ENCODE data around the gene CERK. TPM values are rescaled to one million over a fixed set of nuclear protein-coding genes. Genes with fewer than 3 reads are reported as not detected.

The CERK gene
- total RNA-seq, 1 donor from 2014 or later, result 13.0 TPM

DNA sequence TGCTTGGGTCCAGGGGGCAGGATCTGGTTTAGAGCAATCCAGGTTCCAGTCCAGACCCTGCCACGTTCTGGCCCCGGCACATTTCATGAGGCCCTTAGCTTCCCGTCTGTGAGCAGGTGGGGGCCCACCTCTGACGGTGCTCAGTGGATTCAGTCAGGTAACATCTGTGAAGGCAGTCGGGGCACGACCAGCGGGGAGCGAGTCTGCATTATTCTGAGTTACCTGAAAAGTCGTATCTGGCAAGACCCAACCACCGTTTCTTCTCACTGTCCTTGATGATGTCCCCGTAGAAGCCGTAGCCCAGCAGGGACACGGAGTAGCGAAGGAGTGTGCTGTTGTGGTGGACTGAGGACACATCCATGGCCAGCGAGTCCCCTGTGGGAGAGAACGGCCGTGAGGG lies 39.0 kb downstream of the CERK start:
- DNase-seq (ENCODE audit: low spot score), result no peak

DNA sequence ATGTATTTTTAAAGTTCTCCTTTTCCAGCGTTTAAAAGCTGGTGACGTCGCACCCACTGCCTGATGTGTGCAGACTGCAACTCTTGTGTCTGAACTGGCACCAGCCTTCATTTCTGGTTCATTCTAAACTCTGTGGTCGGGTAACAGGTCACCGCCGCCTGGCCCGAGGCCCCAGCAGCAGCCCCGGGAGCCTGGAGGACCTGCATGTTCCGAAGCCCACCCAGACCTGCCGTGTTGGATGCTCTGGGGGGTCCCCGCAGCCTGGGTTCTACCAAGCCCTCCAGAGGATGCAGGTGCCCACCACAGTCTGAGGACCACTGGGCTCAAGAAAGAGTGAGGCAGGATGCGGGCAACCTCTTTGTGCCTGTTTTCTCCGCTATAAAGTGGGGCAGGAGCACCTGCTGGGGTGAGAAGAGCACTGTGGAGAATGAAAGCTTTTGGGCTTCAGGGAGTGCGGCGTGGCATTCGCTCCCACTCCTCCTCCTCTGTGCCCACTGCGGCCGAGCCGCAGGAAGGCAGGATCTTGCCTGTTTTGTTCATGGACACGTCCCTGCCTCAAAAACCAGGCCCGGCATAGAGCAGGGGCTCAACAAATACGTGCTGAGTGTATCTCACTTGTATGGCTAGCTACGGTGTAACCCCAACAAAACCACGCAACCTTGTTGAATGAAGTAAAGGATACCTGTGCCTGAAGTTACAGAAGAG lies 40.1 kb downstream of the CERK start:
- DNase-seq (ENCODE audit: low spot score), result no peak

DNA sequence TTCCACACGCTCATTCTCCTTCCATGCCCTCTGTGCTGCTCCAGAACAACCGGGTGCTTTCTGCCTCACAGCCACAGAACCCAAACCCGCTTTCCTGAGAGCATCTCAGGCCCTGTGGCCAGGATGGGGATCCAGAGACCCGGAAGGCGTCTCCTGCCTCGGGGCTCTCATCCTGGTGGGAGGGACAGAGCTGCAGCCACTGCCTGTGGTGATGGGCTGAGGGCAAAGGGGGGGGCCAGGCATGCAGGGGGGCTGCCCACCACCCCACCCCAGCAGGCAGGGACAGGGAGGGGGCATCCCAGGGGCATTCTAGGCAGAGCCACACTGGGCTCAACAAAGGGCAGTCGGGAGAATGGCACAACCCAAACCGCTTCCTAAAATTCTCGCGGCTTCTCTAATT lies 41.4 kb downstream of the CERK start:
- no peak for DNase-seq (ENCODE audit: low spot score)

DNA sequence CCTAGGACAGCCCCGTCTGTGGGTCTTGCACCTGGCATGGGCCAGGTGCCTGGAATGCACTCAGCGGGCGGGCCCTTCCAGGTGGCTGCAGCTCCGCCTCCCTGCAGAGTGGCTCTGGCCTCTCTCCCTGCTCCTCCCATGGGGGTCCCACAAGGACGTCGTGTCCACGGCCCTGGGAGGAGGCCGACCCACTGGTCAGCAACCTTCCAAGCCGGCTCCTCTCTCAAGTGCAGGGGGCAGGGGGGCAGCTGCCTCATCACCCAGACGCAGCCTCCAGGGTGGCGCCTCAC lies 41.9 kb downstream of the CERK start:
- no peak for DNase-seq (ENCODE audit: low spot score)

DNA sequence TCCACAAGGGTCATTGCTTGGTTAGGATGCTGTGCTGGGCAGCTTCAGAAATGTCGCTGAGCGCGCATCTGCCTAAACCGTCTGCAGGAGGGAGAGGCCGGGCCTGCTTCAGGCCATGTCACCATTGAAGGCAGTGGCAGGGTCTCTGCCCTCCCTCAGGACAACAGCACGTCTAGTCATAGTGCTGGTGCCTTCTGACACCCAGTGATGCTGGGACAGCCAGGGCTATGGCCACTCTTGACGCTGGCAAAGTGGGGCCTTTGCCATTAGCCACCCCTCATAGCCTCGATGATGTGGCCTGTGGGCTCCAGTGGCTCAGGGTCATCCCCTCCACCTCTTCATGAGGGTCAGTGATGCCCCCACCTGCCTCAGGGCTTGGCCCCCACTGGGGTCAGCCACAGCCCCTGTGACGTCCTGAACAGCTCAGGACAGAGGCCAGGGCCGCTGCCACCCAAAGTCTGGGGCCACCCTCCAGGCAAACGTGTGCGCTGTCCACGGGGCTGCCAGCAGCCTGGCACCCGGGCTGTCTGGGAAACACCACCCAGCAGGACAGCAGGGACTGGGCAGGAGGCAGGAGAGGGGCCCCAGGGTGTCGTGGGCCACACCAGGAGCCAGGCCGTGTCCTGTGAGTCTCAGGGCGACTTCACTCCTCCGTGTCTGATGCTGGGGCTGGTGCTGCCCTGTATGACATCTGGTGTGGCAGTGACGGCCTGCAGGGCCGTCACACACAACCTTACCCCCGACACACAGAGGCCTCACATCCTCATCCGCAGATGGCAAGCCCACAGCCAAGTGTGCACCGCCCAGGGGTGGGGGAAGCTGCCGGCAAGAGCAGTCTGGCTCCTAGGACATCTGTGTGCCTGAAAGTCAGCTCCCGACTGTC lies 42.5 kb downstream of the CERK start:
- DNase-seq (ENCODE audit: low spot score), result no peak

- DNase-seq (ENCODE audit: low spot score), result no peak
Observed at GRCh38 chr22:46694416-46695170, 43.5 kb downstream of the CERK start.

- no peak for DNase-seq (ENCODE audit: low spot score)
Observed at GRCh38 chr22:46693634-46694415, 44.2 kb downstream of the CERK start.

- no peak for DNase-seq (ENCODE audit: low spot score)
Observed at GRCh38 chr22:46691571-46691970, 46.5 kb downstream of the CERK start.

- no peak for DNase-seq (ENCODE audit: low spot score)
Observed at GRCh38 chr22:46690146-46690545, 47.9 kb downstream of the CERK start.

DNA sequence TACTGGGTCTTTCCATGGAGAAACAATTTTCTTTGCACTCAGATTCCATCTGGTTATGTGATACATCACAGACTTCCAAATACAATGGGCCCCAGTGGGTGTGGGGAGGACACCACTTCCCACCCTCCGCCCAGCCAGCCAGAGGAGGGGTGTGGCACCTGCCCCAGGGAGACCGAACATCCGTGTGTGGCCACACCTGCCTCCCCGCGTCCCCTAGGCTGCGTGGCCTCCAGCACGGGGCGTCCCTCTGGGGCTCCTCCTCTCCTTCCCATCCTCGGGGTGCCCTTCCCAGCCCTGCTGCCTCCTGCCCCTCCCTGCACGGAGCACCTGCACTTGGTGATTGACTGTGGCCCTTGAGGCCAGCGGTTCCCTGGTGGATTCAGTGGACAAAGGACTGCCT lies 49.1 kb downstream of the CERK start:
- no peak for DNase-seq (ENCODE audit: low spot score)

DNA sequence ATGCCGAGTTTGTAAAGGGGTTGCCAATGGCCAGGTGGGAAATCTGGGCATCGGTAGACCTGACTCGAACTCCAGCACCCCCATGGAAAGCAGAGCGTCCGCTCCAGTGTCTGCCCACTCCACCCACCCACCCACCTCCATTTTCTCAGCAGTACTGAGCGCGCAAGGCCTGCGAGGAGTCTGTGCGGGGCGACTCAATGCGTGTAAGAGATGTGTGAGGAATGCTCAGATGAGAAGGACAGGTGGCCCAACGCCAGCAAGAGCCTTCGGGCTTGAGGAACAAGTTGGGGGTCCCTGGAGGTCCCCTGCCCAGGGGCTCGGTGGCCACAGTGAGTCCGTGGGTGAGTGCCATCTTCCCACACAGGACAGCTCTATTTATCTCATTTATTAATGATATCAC lies 50.6 kb downstream of the CERK start:
- no peak for DNase-seq (ENCODE audit: low spot score)

DNA sequence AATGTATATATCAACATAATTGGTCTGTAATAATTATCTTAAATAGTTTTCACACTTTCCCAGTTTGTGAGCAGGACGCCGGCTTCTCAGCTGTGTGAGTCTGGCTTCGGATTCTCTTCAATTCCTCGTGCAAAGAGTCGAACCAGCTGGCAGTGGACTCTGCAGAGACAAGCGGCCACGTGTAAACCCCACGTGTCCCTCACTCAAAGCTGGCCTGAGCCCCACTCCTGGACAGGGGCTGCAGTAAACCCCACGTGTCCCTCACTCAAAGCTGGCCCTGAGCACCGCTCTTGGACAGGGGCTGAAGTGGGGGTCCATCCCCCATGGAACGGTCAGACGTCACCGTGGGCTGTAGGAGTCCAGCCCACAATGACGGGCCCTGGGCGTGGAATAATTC lies 51.0 kb downstream of the CERK start:
- DNase-seq (ENCODE audit: low spot score), result no peak

GRCh38 chr22:46686221-46687047 lies 51.6 kb downstream of the CERK start:
- no peak for DNase-seq (ENCODE audit: low spot score)

GRCh38 chr22:46684706-46685105 lies 53.3 kb downstream of the CERK start:
- no peak for DNase-seq (ENCODE audit: low spot score)

- no peak for DNase-seq (ENCODE audit: low spot score)
Observed at GRCh38 chr22:46682011-46682731, 55.9 kb downstream of the CERK start.

- DNase-seq (ENCODE audit: low spot score), result no peak
Observed at GRCh38 chr22:46681010-46681409, 57.0 kb downstream of the CERK start.

DNA sequence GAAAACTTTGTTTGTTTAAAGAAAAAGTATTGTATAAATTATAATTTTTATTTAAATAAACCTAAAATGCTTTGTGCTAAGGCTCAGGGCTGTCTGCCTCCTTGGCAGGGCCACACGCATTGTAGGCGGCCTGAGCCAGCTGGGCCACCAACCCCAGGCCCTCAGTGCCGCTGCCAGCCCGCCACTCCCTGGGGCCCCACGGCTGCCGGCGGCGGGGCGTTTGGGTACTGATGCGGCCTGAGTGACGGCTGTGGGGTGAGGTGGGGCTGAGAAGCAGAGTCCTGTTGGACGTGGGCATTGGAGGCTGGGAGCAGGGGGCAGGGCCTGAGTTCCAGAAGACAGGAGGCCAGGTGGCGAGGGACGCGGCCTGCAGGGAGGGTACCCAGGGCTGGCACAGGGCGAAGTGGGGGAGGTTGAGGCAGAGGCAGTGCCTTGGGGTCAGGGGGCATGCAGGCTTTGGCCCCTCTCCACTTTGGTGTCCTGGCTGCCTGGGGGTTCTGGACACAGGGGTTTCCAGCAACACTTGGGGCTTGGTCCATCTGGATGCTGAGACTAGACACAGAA lies 58.3 kb downstream of the CERK start:
- DNase-seq (ENCODE audit: low spot score), result no peak

GRCh38 chr22:46678785-46679700 lies 59.0 kb downstream of the CERK start:
- no peak for DNase-seq (ENCODE audit: low spot score)

Data from ureter (tissue), 1 donor.